Coronary artery (tissue), 2 donors: Measurements from ENCODE around the gene SLC41A3.

Experiments
- DNase-seq: peaks from one replicate; pipeline ENCODE4 v3.0.0-alpha.2; 2017; ENCODE audit warnings: low spot score
- H3K27ac ChIP-seq, 2 donors: fragments of 200-600 bp; sonication (generic); one replicate each; pipeline ENCODE4 v1.5.1; 2016 to 2019
- H3K4me3 ChIP-seq: fragments of 200-600 bp; sonication (generic); 2 replicates; pipeline ENCODE4 v1.5.1; 2016; ENCODE audit warnings: mild to moderate bottlenecking, moderate library complexity
- CTCF ChIP-seq: fragments of 200-600 bp; sonication (generic); IDR thresholded peaks from one replicate; pipeline ENCODE4 v1.5.1; 2019; ENCODE audit warnings: antibody characterized with exemption

Gene SLC41A3

GRCh38 chr3:126085841-126086240, 1.9 kb upstream of the SLC41A3 start:
- Histone ChIP-seq H3K4me3 (no peak overlapping the region), H3K27ac (no peak overlapping the region)
- no peak for DNase-seq
- no peak for TF ChIP-seq CTCF

DNA sequence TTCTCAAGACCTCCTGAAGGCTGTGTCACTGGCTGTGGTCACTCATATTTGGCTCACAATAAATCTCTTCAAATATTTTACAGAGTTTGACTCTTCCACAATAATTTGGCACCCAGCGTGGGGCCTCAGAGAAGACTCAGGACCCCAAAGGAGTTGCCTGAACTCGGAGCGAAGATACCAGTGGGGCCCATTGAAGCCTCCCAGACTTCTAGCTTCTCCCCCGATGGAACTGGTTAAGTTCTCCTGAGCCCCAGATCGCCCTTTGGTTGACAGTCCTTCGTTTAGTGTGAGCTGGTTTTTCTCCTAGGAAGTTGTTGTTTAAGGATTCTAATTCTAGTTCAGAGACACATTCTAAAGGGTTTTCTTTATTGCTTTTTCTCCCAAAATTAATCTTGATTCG, 1.4 kb upstream of the SLC41A3 start:
- TF ChIP-seq CTCF: no peak
- DNase-seq: peak; percentile 45
- Histone ChIP-seq H3K4me3 (no peak overlapping the region), H3K27ac (peak overlapping the region in 1 of 2 donors; percentile 94)

GRCh38 chr3:126084768-126085180, 850 bp upstream of the SLC41A3 start:
- Histone ChIP-seq H3K27ac (peak overlapping the region; percentile 89 to 94), H3K4me3 (peak overlapping the region; percentile 94)
- no peak for TF ChIP-seq CTCF
- DNase-seq: no peak

- Histone ChIP-seq H3K4me3 (peak overlapping the region; percentile 94), H3K27ac (peak overlapping the region; percentile 89 to 94)
- no peak for DNase-seq
- TF ChIP-seq CTCF: no peak
Observed at GRCh38 chr3:126083511-126083912, 412 bp downstream of the SLC41A3 start.

- TF ChIP-seq CTCF: no peak
- peak overlapping the region; percentile 89 to 94 for H3K27ac ChIP-seq
Observed at GRCh38 chr3:126083138-126083445, 832 bp downstream of the SLC41A3 start.

GRCh38 chr3:126082362-126083137, 1.4 kb downstream of the SLC41A3 start:
- peak overlapping the region; percentile 94 for H3K4me3 ChIP-seq
- peak overlapping the region in 1 of 2 donors; percentile 94 for H3K27ac ChIP-seq
- DNase-seq: no peak
- no peak for TF ChIP-seq CTCF

More at GRCh38 chr3:126083138-126083445, 832 bp downstream of the SLC41A3 start:
- peak overlapping the region; percentile 94 for H3K4me3 ChIP-seq
- DNase-seq: no peak

DNA sequence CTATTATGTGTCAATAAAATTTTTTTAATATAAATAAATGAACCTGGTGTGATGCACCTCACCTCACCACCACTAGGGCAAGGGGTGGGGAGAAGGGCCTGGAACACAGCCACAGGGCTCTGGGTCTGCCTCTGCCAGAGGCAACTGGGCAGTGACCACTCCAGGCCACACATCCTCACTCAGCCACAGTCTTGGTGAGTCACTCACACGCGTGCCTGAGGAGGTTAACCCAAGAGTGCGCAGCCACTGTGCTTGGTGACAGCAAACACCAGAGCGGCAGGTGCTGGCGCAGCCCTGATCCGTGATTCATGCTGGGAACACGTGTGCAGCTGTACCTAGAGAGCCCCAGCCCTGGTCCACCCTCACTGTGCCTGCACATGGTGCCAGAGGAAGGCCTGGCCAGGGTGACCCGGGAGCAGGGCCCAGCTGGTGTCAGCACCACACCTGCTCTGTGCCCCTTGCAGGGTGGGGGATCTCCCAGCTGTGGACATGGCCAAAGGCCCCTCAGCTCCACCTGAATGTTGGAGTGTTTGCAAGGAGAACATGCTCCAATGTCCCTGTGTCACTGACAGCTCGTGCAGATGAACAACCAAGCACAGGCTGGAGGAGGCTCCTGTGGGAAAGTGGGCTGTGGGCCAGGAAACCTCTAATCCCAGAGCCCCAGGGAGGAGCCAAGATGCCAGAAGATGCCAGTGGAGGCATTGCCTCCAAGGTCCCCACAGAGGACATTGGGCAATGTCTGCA, 2.1 kb downstream of the SLC41A3 start:
- no peak for DNase-seq
- TF ChIP-seq CTCF: no peak
- no peak overlapping the region for H3K4me3 ChIP-seq
- H3K27ac ChIP-seq: peak overlapping the region in 1 of 2 donors; percentile 20
